ENCODE measurements around the gene NEK11. TPM values are rescaled to one million over a fixed set of nuclear protein-coding genes. Genes with fewer than 3 reads are reported as not detected.

Gene NEK11
- total RNA-seq, 2 donors from 2014 or later = 7.4 to 14.0 TPM

DNA sequence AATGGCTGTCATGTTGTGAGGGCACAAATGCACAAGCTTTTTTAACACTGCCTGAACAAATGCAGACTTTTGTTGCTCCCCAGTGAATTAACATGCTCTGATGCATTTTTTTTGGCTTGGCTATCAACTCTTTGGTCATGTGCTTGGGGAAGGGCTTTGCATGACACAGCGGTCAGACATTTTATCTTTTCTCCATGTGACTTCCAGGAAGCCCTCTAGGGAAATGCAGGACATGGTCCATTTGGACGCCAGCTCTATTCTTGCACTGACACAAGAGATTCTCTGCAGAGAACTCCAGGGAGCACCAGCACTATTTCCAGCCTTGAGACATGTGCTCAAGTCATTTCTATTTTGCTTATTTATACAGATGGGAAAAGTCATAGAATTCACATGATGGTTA is 46.2 kb downstream of the NEK11 start:
- H3K4me1 ChIP-seq (replicated peaks) = no peaks in the 10 kb centered on the region
- H3K27ac ChIP-seq = no peak overlapping the region
- no peak overlapping the region for H3K4me3 ChIP-seq
- intact Hi-C loops (cut with DNase I) = no loop called here
- no peaks in the 10 kb centered on the region for H3K9me3 ChIP-seq
- no peaks in the 10 kb centered on the region for H3K27me3 ChIP-seq (replicated peaks; ENCODE audit: insufficient read depth)
- no peak for DNase-seq (ENCODE audit: low spot score)
- no peaks in the 10 kb centered on the region for H3K36me3 ChIP-seq
- TF ChIP-seq POLR2A (IDR thresholded peaks at IDR 0.05) = no peak
- TF ChIP-seq POLR2AphosphoS5 (IDR thresholded peaks at IDR 0.05) = no peak
- TF ChIP-seq, protein P1, sequence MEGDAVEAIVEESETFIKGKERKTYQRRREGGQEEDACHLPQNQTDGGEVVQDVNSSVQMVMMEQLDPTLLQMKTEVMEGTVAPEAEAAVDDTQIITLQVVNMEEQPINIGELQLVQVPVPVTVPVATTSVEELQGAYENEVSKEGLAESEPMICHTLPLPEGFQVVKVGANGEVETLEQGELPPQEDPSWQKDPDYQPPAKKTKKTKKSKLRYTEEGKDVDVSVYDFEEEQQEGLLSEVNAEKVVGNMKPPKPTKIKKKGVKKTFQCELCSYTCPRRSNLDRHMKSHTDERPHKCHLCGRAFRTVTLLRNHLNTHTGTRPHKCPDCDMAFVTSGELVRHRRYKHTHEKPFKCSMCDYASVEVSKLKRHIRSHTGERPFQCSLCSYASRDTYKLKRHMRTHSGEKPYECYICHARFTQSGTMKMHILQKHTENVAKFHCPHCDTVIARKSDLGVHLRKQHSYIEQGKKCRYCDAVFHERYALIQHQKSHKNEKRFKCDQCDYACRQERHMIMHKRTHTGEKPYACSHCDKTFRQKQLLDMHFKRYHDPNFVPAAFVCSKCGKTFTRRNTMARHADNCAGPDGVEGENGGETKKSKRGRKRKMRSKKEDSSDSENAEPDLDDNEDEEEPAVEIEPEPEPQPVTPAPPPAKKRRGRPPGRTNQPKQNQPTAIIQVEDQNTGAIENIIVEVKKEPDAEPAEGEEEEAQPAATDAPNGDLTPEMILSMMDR (IDR thresholded peaks at IDR 0.05) = no peak
- 71% methylated on average over 2 of the region's 2 CpGs for WGBS

DNA sequence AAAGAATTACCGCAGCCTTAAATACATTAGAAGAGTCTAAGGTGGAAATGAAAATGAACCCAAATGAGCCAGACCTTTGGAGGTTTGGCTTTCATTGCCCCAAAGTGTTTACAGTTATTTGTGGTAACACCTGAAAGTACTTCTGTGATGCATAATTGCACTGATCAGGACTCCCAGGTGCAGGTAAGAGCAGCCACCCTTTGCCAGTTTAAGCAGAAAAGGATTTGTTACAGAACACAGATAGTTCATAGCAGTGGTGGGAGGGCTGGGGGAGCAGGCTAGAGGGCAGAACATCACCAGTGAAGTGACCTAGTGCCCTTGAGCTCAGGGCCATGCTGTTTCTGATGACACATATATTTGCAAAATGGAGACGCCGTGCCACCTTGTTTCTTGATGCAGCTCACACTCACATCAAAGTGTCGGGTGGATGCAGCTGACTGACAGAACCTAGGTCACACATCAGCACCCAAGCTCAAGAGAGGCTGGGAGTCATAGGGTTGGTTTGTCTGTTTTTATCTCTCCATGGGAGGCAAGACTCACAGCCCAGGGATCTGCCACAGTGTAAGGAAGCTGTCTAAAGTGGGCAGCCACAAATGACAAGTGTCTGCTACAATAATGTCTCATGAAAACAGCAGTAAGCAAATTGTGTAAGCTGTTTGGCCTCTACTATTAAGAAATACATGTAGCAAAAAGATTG is 49.1 kb downstream of the NEK11 start:
- Histone ChIP-seq H3K36me3 (no peaks in the 10 kb centered on the region), H3K4me3 (no peak overlapping the region), H3K9me3 (no peaks in the 10 kb centered on the region), H3K27ac (no peak overlapping the region), H3K4me1 (replicated peaks) (no peaks in the 10 kb centered on the region), H3K27me3 (replicated peaks; ENCODE audit: insufficient read depth) (no peaks in the 10 kb centered on the region)
- intact Hi-C loops (cut with DNase I) = no loop called here
- TF ChIP-seq POLR2AphosphoS5 (IDR thresholded peaks at IDR 0.05) (no peak), POLR2A (IDR thresholded peaks at IDR 0.05) (no peak)
- TF ChIP-seq, protein P1 (IDR thresholded peaks at IDR 0.05) = no peak
- no peak for DNase-seq (ENCODE audit: low spot score)
- WGBS = 72% methylated on average over 4 of the region's 4 CpGs

DNA sequence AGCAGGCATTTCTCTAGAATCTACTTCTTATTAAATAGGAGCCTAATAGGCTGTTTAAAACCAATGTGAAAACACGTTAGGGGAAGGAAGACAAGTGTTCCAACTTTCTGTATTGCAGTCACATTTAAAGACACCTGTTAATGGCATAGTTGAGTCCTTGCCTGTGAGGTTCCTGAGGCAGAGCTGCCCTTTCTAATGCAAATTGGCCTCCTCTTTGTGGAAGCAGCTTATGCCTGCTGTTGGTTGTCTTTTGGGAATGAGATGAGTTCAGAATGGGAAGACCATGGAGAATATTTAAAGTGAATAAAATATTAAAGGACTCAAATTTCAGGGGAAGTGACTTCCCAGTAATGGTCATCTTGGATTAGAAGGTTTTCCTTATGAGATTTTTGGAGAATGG is 51.2 kb downstream of the NEK11 start:
- TF ChIP-seq, protein P1 (IDR thresholded peaks at IDR 0.05) = no peak
- no peak for TF ChIP-seq POLR2AphosphoS5 (IDR thresholded peaks at IDR 0.05)
- no peak for TF ChIP-seq POLR2A (IDR thresholded peaks at IDR 0.05)

DNA sequence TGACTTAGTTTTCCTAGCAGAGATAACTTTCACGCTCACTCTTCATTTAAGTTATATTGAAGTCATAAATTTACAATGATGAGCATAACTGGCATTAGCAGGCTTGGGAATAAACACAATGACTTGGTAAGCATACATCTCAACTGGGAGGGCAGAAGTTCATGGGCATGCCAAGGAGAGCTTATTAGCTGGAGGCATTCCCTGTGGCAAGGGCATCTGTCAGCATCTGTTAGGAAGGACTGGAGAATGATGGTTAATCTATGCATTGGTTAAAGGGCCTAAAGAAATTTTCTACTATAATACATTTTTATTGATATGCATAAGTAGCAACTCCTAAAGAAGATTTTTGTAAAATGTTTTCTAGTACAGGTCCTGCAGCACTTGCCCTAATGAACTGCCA is 52.4 kb downstream of the NEK11 start:
- Histone ChIP-seq H3K27me3 (replicated peaks; ENCODE audit: insufficient read depth) (no peaks in the 10 kb centered on the region), H3K27ac (no peak overlapping the region), H3K4me3 (no peak overlapping the region), H3K4me1 (replicated peaks) (no peaks in the 10 kb centered on the region), H3K9me3 (no peaks in the 10 kb centered on the region), H3K36me3 (no peaks in the 10 kb centered on the region)
- intact Hi-C loops (cut with DNase I) = no loop called here
- TF ChIP-seq, protein P1 (IDR thresholded peaks at IDR 0.05) = no peak
- TF ChIP-seq POLR2AphosphoS5 (IDR thresholded peaks at IDR 0.05) (no peak), POLR2A (IDR thresholded peaks at IDR 0.05) (no peak)
- 97% methylated on average over 1 of the region's 1 CpG for WGBS
- no peak for DNase-seq (ENCODE audit: low spot score)

More for the DNA sequence above, 51.2 kb downstream of the NEK11 start:
- intact Hi-C loops (cut with DNase I) = no loop called here
- no peaks in the 10 kb centered on the region for H3K36me3 ChIP-seq
- no peak overlapping the region for H3K4me3 ChIP-seq
- DNase-seq (ENCODE audit: low spot score) = no peak
- no peaks in the 10 kb centered on the region for H3K9me3 ChIP-seq
- H3K4me1 ChIP-seq (replicated peaks) = no peaks in the 10 kb centered on the region
- no peak overlapping the region for H3K27ac ChIP-seq
- no peaks in the 10 kb centered on the region for H3K27me3 ChIP-seq (replicated peaks; ENCODE audit: insufficient read depth)
- WGBS = 56% methylated on average over 1 of the region's 1 CpG

DNA sequence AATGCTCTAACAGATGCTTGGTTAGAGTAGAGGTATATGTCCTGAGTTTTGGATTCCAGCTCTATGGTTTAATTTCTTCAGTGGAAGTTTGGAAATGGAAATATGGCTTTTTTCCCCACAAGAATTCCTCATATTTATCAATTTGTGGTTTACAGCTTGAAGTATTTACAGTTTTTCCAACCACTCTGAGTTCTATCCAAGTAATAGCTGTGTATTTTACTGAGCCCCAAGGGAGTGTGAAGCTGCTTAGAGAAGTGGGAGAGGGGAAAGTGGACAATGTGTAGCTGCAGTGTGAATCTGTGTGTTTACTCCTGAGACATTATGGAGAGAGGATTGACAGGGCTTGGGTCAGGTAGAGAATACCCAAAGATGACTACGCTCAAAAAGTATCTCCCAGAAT is 54.5 kb downstream of the NEK11 start:
- WGBS = 90% methylated on average over 1 of the region's 1 CpG
- intact Hi-C loops (cut with DNase I) = no loop called here
- TF ChIP-seq POLR2AphosphoS5 (IDR thresholded peaks at IDR 0.05) = no peak
- TF ChIP-seq POLR2A (IDR thresholded peaks at IDR 0.05) = no peak
- TF ChIP-seq, protein P1 (IDR thresholded peaks at IDR 0.05) = no peak
- no peaks in the 10 kb centered on the region for H3K4me1 ChIP-seq (replicated peaks)
- no peaks in the 10 kb centered on the region for H3K36me3 ChIP-seq
- no peaks in the 10 kb centered on the region for H3K27me3 ChIP-seq (replicated peaks; ENCODE audit: insufficient read depth)
- no peak for DNase-seq (ENCODE audit: low spot score)
- no peak overlapping the region for H3K27ac ChIP-seq
- H3K4me3 ChIP-seq = no peak overlapping the region
- H3K9me3 ChIP-seq = no peaks in the 10 kb centered on the region

Measured in prostate gland (tissue), 2 donors.